Activated CD4-positive, alpha-beta T cell treated with anti-CD3 and anti-CD28 coated beads for 1 hour (primary cell): Measurements from ENCODE around the gene PITHD1.
"Not testable (repeated sequence)": the region's sequence is repeated elsewhere in the genome, so short reads cannot be mapped to it uniquely, and the experiment has no call there.

ENCODE experiments used
- DNase-seq: peaks from one replicate; pipeline ENCODE4 v3.0.0-alpha.2; 2020

The PITHD1 gene

GRCh38 chr1:23799570-23800399, 21.6 kb downstream of the PITHD1 start:
- no peak for DNase-seq

- peak; percentile 94 for DNase-seq
Measured at GRCh38 chr1:23800400-23801337, 22.5 kb downstream of the PITHD1 start, which contains the start of gene GALE. Gene GALE, minus strand, starts transcription at chr1:23800754. Its CDS starts 1,747 bp downstream, at chr1:23799007.

GRCh38 chr1:23801338-23801748, 23.1 kb downstream of the PITHD1 start:
- no peak for DNase-seq

GRCh38 chr1:23801876-23802275, 23.7 kb downstream of the PITHD1 start:
- no peak for DNase-seq

GRCh38 chr1:23802809-23803342, 24.7 kb downstream of the PITHD1 start:
- DNase-seq: not testable (repeated sequence)

GRCh38 chr1:23803674-23804073, 25.5 kb downstream of the PITHD1 start:
- DNase-seq: no peak

GRCh38 chr1:23804183-23804835, 26.1 kb downstream of the PITHD1 start:
- no peak for DNase-seq

GRCh38 chr1:23805025-23805424, 26.8 kb downstream of the PITHD1 start:
- DNase-seq: no peak

- no peak for DNase-seq
Measured at GRCh38 chr1:23806280-23806679, 28.1 kb downstream of the PITHD1 start.

GRCh38 chr1:23807453-23807852, 29.2 kb downstream of the PITHD1 start:
- DNase-seq: no peak

GRCh38 chr1:23809751-23810171, 31.5 kb downstream of the PITHD1 start:
- peak; percentile 70 for DNase-seq

- DNase-seq: no peak
Measured at GRCh38 chr1:23810818-23811540, 32.8 kb downstream of the PITHD1 start.

GRCh38 chr1:23814016-23814415, 35.8 kb downstream of the PITHD1 start:
- no peak for DNase-seq

- no peak for DNase-seq
Measured at GRCh38 chr1:23816361-23816760, 38.1 kb downstream of the PITHD1 start.

- no peak for DNase-seq
Measured at GRCh38 chr1:23816906-23817305, 38.7 kb downstream of the PITHD1 start.

- DNase-seq: no peak
Measured at GRCh38 chr1:23817633-23818032, 39.4 kb downstream of the PITHD1 start.

- no peak for DNase-seq
Measured at GRCh38 chr1:23823767-23824166, 45.5 kb downstream of the PITHD1 start.

- no peak for DNase-seq
Measured at GRCh38 chr1:23824711-23825075, 46.5 kb downstream of the PITHD1 start.

GRCh38 chr1:23825076-23825761, 47.0 kb downstream of the PITHD1 start, which contains the start of gene HMGCL:
Gene HMGCL, minus strand, starts transcription at chr1:23825429. Its CDS starts 14 bp downstream, at chr1:23825415.
- DNase-seq: peak; percentile 82

- no peak for DNase-seq
Measured at GRCh38 chr1:23825762-23826522, 47.7 kb downstream of the PITHD1 start.

- DNase-seq: not testable (repeated sequence)
Measured at GRCh38 chr1:23826590-23826989, 48.4 kb downstream of the PITHD1 start.
